DMS153 treated with DMSO at 0.1 percent for 48 hours (cell line): Measurements from ENCODE around the gene FBXW5.

Experiments used
- DNase-seq: peaks from one replicate; lab custom pipeline; 2025; ENCODE audit not compliant: unreplicated experiment; lab: John Stamatoyannopoulos, UW

FBXW5 gene

GRCh38 chr9:136936645-136937170 is 7.8 kb downstream of the FBXW5 start:
- DNase-seq, result no peak

- no peak for DNase-seq
Measured at GRCh38 chr9:136935651-136936050, 8.9 kb downstream of the FBXW5 start.

GRCh38 chr9:136934277-136934676 is 10.3 kb downstream of the FBXW5 start:
- no peak for DNase-seq

- no peak for DNase-seq
Measured at GRCh38 chr9:136931611-136932130, 12.9 kb downstream of the FBXW5 start.

GRCh38 chr9:136930014-136930413 is 14.5 kb downstream of the FBXW5 start:
- no peak for DNase-seq

- no peak for DNase-seq
Measured at GRCh38 chr9:136928591-136928990, 15.9 kb downstream of the FBXW5 start.

- no peak for DNase-seq
Measured at GRCh38 chr9:136927343-136928271, 16.9 kb downstream of the FBXW5 start.

- no peak for DNase-seq
Measured at GRCh38 chr9:136926749-136927148, 17.8 kb downstream of the FBXW5 start.

- no peak for DNase-seq
Measured at GRCh38 chr9:136926154-136926704, 18.3 kb downstream of the FBXW5 start.

GRCh38 chr9:136925414-136926153 is 19.0 kb downstream of the FBXW5 start:
- DNase-seq, result no peak

GRCh38 chr9:136923881-136924280 is 20.7 kb downstream of the FBXW5 start:
- no peak for DNase-seq

- no peak for DNase-seq
Measured at GRCh38 chr9:136922540-136922939, 22.0 kb downstream of the FBXW5 start.

GRCh38 chr9:136921718-136922117 is 22.8 kb downstream of the FBXW5 start:
- no peak for DNase-seq

- no peak for DNase-seq
Measured at GRCh38 chr9:136921307-136921706, 23.2 kb downstream of the FBXW5 start.

- DNase-seq, result no peak
Measured at GRCh38 chr9:136920734-136921231, 23.8 kb downstream of the FBXW5 start.

GRCh38 chr9:136920069-136920468 is 24.5 kb downstream of the FBXW5 start:
- no peak for DNase-seq

GRCh38 chr9:136917902-136918301 is 26.6 kb downstream of the FBXW5 start:
- no peak for DNase-seq

- DNase-seq, result no peak
Measured at GRCh38 chr9:136916330-136917184, 28.0 kb downstream of the FBXW5 start.

GRCh38 chr9:136915632-136916329 is 28.8 kb downstream of the FBXW5 start:
- DNase-seq, result no peak
